NCI-H82 (cell line): Measurements from ENCODE around the gene SIM1.
"Not testable (repeated sequence)": the region's sequence is repeated elsewhere in the genome, so short reads cannot be mapped to it uniquely, and the experiment has no call there.

Experiments
- DNase-seq: peaks from one replicate; lab custom pipeline; 2025; lab: John Stamatoyannopoulos, UW

SIM1 gene

DNA sequence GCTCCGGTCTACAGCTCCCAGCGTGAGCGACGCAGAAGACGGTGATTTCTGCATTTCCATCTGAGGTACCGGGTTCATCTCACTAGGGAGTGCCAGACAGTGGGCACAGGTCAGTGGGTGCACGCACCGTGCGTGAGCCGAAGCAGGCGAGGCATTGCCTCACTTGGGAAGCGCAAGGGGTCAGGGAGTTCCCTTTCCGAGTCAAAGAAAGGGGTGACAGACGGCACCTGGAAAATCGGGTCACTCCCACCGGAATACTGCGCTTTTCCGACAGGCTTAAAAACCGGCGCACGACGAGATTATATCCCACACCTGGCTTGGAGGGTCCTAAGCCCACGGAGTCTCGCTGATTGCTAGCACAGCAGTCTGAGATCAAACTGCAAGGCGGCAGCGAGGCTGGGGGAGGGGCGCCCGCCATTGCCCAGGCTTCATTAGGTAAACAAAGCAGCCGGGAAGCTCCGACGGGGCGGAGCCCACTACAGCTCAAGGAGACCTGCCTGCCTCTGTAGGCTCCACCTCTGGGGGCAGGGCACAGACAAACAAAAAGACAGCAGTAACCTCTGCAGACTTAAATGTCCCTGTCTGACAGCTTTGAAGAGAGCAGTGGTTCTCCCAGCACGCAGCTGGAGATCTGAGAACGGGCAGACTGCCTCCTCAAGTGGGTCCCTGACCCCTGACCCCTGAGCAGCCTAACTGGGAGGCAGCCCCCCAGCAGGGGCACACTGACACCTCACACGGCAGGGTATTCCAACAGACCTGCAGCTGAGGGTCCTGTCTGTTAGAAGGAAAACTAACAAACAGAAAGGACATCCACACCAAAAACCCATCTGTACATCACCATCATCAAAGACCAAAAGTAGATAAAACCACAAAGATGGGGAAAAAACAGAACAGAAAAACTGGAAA, 109.7 kb downstream of the SIM1 start:
- not testable (repeated sequence) for DNase-seq

GRCh38 chr6:100353276-100354015, 111.3 kb downstream of the SIM1 start:
- peak; percentile 26 for DNase-seq

GRCh38 chr6:100350139-100350538, 114.6 kb downstream of the SIM1 start:
- no peak for DNase-seq

DNA sequence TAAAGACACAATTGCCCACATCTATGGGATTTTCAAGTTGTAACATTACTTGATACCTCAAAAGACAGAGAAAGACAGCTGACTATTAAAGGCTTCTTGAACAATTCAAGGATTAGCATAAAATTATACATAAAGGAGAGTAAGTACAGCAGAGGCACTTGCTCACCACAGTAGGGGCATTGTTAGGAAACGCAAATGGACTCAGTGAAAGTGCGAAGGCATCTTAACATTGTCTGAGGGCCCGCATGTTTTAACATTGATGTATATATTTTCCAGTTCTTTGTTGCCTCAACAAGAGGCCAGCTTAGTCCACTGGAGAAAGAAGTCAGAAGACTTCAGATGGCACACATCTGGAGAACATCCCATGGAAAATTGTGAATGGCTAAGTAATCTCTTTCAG, 115.4 kb downstream of the SIM1 start:
- DNase-seq, result no peak

GRCh38 chr6:100347901-100348550, 116.7 kb downstream of the SIM1 start:
- no peak for DNase-seq

DNA sequence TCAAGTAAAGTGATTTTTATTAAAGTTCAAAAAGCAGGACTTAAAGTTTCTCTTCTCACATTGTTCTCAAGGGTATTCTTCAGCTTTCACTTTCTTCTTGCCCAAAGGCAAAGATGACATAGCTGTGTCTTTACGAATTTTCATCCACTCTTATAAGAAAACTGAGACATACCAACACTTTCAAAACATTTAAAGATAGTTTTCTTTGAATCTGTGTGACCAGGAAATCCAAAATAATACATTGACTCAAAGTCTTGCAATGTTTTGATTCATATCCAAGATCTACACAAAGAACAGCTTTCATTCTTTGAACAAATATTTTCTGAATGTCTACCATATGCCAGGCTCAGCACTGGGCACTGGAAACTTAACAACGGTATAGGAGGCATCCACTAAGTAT, 117.9 kb downstream of the SIM1 start:
- no peak for DNase-seq

- no peak for DNase-seq
Observed at GRCh38 chr6:100346203-100346602, 118.5 kb downstream of the SIM1 start.

DNA sequence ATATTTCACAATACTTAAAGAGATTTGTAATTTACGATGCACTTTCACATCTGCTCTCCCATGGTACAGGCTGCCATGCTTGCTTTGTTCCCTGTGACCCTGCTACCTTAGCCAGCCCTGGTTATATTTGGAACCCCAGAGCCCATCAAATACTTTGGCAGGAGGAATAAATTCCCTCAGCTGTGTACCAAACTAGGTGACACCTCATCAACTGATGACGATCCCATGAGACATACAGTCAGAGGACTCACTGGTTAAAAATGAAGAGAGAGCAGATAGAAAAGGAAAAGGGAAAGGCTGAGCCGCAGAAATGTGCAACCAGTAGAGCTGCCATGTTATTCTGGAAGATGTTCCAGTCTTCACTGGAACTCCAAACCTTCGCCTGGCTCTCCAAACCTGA, 120.0 kb downstream of the SIM1 start:
- no peak for DNase-seq

- no peak for DNase-seq
Observed at GRCh38 chr6:100344321-100344720, 120.4 kb downstream of the SIM1 start.

DNA sequence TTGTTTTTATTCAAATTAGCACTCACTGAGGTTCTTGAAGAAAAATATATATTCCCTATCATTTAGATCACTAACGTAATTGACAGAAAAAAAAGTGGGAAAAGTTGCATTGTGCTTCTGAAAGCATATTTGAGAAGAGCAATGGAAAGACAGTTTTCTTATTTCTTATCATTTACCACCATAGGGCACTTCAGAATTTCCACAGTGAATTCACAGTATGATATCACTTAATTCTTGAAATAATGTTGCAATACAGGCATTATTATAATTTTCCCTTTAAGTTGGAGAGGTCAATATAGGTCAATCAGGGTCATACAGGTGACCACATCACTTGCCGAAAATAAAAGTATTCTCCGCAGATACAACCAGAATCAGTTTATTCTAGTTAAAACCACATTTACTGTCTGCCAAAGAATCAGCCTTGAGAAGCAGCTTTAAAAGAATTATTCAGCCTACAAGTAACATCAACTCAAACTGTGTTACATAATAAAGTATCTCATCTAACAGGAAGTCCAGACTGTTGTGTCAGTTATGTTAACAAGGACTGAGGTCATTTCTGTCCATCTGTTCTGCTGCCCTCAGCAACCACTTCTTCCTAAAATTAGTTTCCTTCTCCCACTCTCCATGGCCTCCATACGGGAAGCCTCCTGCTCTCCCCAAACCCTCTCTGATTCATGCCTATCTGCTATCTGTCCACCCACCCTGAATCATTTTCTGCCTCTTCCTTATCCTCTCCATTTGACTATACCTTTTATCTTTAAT, 121.2 kb downstream of the SIM1 start:
- no peak for DNase-seq

- no peak for DNase-seq
Observed at GRCh38 chr6:100342830-100343229, 121.9 kb downstream of the SIM1 start.

DNA sequence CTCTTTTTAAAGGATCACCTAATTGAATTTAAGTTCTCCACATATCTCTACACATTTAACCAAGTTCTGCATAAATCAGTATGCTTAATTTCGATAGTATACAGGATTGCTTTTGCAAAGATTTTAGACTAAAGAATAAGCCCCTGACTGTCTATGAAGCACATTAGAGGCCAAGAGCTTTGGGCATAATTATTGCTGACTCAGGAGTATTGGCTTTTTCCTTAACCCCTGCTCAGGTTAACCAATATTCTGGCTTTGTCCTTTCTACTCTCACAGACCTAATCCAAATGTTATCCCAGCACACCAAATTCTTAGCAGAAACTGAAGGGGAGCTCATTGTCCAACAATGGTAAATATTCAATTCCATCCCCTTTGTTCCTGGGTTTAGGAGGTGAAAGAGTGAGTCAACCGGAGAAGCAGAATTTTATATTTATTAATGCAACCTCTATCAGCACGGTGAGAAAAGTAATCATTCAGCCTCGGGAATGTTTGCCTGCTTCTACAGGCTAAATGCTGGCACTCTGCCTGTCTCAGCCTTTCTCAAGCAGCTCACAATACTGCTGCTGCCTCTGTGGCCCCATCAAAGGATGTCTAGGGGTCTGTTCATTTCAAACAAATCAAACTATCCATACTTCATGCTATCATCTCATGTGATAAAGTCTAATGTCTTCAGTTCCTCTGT, 125.0 kb downstream of the SIM1 start:
- DNase-seq, result no peak

DNA sequence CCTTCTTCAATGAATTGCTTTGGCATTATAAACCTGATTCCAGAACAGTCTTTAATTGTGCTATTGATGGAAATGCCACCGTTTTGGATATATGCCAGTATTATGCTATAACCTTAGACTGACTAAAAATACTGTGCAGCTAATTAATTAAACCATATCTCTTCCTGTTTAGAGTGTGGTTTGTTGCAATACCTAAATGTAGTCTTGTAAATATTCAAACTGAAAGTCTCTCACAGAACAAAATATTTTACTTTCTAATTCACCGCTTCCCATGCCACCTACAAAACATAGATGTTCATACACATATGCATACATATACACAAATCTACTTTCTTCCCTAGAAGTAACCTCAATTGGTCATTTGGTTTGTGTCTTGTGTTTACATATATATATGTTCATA, 126.6 kb downstream of the SIM1 start:
- DNase-seq, result no peak

DNA sequence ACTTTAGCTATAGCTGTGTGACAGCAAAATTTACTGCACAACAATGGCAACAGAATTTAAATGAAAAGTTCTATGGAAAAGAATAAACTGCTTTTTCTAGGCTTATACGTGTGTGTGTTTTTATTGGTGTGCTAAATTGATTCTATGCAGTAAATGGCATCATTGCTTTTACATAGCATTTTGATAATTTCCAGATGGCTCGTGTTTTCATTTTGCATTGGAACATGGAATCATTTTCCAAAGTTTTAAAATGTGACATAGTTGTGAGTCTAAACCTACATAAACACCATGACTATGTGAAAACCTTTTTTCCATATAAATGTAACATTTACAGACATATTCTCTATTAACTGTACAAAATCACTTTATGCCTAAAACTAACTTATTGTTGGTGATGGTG, 127.8 kb downstream of the SIM1 start:
- no peak for DNase-seq

- no peak for DNase-seq
Observed at GRCh38 chr6:100335991-100336390, 128.7 kb downstream of the SIM1 start.
